Lower leg skin (tissue), 3 donors: ENCODE results near the gene MYBL2.

Experiments
- CTCF ChIP-seq, 3 donors: fragments of 450-650 bp; IDR thresholded peaks; one replicate each; pipeline ENCODE4 v1.5.1; 2016; ENCODE audit warnings: antibody characterized with exemption in 3 of 3, mild to moderate bottlenecking in 3 of 3, moderate library complexity in 2 of 3
- POLR2A ChIP-seq, 2 donors: fragments of 450-650 bp; IDR thresholded peaks; one replicate each; pipeline ENCODE4 v1.6.1; 2016 to 2017; ENCODE audit warnings: antibody characterized with exemption in 2 of 2, mild to moderate bottlenecking in 1 of 2, moderate library complexity in 1 of 2

- no peak for TF ChIP-seq CTCF (IDR thresholded peaks at IDR 0.05)
- no peak for TF ChIP-seq POLR2A (IDR thresholded peaks at IDR 0.05)
Observed at GRCh38 chr20:43662943-43663655, 3.8 kb upstream of the MYBL2 start.
